D341Med (cell line): ENCODE measurements around the gene KIF16B.
"Not testable (repeated sequence)": the region's sequence is repeated elsewhere in the genome, so short reads cannot be mapped to it uniquely, and the experiment has no call there.

Experiments
- DNase-seq: peaks from one replicate; pipeline ENCODE4 v3.0.0; 2012; ENCODE audit warnings: low spot score

Gene KIF16B

GRCh38 chr20:16553684-16554083 is 19.6 kb downstream of the KIF16B start:
- no peak for DNase-seq

GRCh38 chr20:16553101-16553500 is 20.1 kb downstream of the KIF16B start:
- DNase-seq = no peak

- DNase-seq = no peak
These were observed 21.2 kb downstream of the KIF16B start for GRCh38 chr20:16552015-16552414.

- DNase-seq = no peak
These were observed 21.6 kb downstream of the KIF16B start for GRCh38 chr20:16551607-16552006.

- no peak for DNase-seq
These were observed 25.1 kb downstream of the KIF16B start for GRCh38 chr20:16548068-16548672.

GRCh38 chr20:16544949-16545348 is 28.3 kb downstream of the KIF16B start:
- no peak for DNase-seq

GRCh38 chr20:16542477-16542876 is 30.8 kb downstream of the KIF16B start:
- no peak for DNase-seq

- no peak for DNase-seq
These were observed 31.4 kb downstream of the KIF16B start for GRCh38 chr20:16541878-16542277.

GRCh38 chr20:16541226-16541625 is 32.0 kb downstream of the KIF16B start:
- DNase-seq = no peak

GRCh38 chr20:16539280-16540021 is 33.8 kb downstream of the KIF16B start:
- DNase-seq = no peak

- no peak for DNase-seq
These were observed 34.5 kb downstream of the KIF16B start for GRCh38 chr20:16538779-16539178.

- no peak for DNase-seq
These were observed 35.3 kb downstream of the KIF16B start for GRCh38 chr20:16537918-16538317.

- no peak for DNase-seq
These were observed 36.1 kb downstream of the KIF16B start for GRCh38 chr20:16537025-16537665.

GRCh38 chr20:16535277-16535676 is 38.0 kb downstream of the KIF16B start:
- DNase-seq = no peak

- DNase-seq = no peak
These were observed 39.7 kb downstream of the KIF16B start for GRCh38 chr20:16533502-16533901.

- no peak for DNase-seq
These were observed 41.8 kb downstream of the KIF16B start for GRCh38 chr20:16531485-16531884.

GRCh38 chr20:16530201-16530681 is 43.0 kb downstream of the KIF16B start:
- DNase-seq = no peak

GRCh38 chr20:16528078-16528477 is 45.2 kb downstream of the KIF16B start:
- DNase-seq = no peak

GRCh38 chr20:16527438-16527837 is 45.8 kb downstream of the KIF16B start:
- no peak for DNase-seq

GRCh38 chr20:16526433-16527380 is 46.5 kb downstream of the KIF16B start:
- no peak for DNase-seq

GRCh38 chr20:16522651-16523050 is 50.6 kb downstream of the KIF16B start:
- DNase-seq = not testable (repeated sequence)

GRCh38 chr20:16520154-16520553 is 53.1 kb downstream of the KIF16B start:
- DNase-seq = no peak
